GM18909 (cell line): Measurements from ENCODE around the gene TRIP11.

Experiments used
- ATAC-seq: cut with Tn5 transposase; IDR thresholded peaks from one replicate; pipeline ENCODE4 v1.9.1; 2021; ENCODE audit warnings: mild to moderate bottlenecking; ENCODE audit not compliant: unreplicated experiment, poor library complexity

Gene TRIP11

GRCh38 chr14:91961297-91962220 is 78.3 kb downstream of the TRIP11 start:
- ATAC-seq: no peak

- ATAC-seq: no peak
These were observed 82.0 kb downstream of the TRIP11 start for GRCh38 chr14:91957876-91958313.

- no peak for ATAC-seq
These were observed 83.2 kb downstream of the TRIP11 start for GRCh38 chr14:91956616-91957015.

- no peak for ATAC-seq
These were observed 84.7 kb downstream of the TRIP11 start for GRCh38 chr14:91955168-91955567.

GRCh38 chr14:91953170-91953985 is 86.5 kb downstream of the TRIP11 start:
- no peak for ATAC-seq

- ATAC-seq: no peak
These were observed 92.2 kb downstream of the TRIP11 start, which contains the start of gene FBLN5 for GRCh38 chr14:91947475-91948184. Gene FBLN5, minus strand, starts transcription at chr14:91947694. Its CDS starts 465 bp downstream, at chr14:91947229.

GRCh38 chr14:91946622-91947474 is 93.0 kb downstream of the TRIP11 start:
- ATAC-seq: no peak

- no peak for ATAC-seq
These were observed 93.9 kb downstream of the TRIP11 start for GRCh38 chr14:91945751-91946621.

GRCh38 chr14:91942946-91943345 is 96.9 kb downstream of the TRIP11 start:
- ATAC-seq: no peak

GRCh38 chr14:91942128-91942527 is 97.7 kb downstream of the TRIP11 start:
- ATAC-seq: no peak

- no peak for ATAC-seq
These were observed 99.7 kb downstream of the TRIP11 start for GRCh38 chr14:91940209-91940608.

GRCh38 chr14:91935586-91935985 is 104.3 kb downstream of the TRIP11 start:
- ATAC-seq: no peak

- no peak for ATAC-seq
These were observed 105.1 kb downstream of the TRIP11 start for GRCh38 chr14:91934554-91935285.

- no peak for ATAC-seq
These were observed 108.3 kb downstream of the TRIP11 start for GRCh38 chr14:91931478-91932088.

GRCh38 chr14:91929700-91930099 is 110.2 kb downstream of the TRIP11 start:
- no peak for ATAC-seq

- ATAC-seq: no peak
These were observed 112.1 kb downstream of the TRIP11 start for GRCh38 chr14:91927800-91928199.

- no peak for ATAC-seq
These were observed 112.7 kb downstream of the TRIP11 start for GRCh38 chr14:91927191-91927590.
